Fibroblast of peridontal ligament (primary cell): Measurements from ENCODE around the gene ERGIC2.
"Not testable (repeated sequence)": the region's sequence is repeated elsewhere in the genome, so short reads cannot be mapped to it uniquely, and the experiment has no call there.

Experiments
- DNase-seq: peaks from one replicate; pipeline ENCODE4 v3.0.0-alpha.2; 2010; ENCODE audit errors: extremely low read depth

Gene ERGIC2

DNA sequence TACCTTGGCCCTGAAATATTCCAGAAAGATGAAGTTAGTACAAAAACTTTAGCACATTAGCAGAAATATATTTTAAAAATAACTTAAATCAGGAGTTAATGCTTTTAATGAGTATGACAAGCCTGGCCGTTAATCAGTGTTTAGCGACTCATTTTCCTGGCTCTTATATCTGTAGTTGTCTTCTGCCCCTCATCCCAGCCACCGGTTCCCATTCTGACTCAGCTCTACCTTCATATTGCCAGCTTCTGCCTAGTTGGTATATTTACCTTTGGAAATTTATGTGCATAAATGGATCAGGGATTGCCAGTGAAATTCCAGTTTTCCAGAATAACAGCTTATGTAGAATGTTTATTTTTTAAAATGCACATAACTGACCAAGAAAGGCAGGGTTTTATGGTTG lies 79.9 kb downstream of the ERGIC2 start:
- no peak for DNase-seq

DNA sequence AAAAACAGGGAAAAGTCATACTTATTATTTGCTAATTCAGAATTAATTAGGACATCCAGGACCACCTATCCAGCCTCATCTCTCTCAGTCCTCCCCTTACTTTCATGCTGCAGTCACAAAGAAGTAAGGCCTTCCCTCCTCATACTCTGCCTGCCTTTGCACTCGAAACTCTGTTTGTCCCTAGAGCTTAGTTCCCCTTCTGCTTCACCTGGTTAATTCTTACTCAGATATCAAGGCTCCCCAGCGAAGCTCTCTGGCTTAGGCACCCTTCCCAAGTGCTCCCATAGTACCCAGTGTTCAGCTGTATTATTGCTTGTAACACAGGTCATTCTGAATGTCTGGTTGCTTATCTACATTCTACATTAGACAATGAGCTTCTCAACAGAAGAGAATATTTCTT lies 81.3 kb downstream of the ERGIC2 start:
- no peak for DNase-seq

DNA sequence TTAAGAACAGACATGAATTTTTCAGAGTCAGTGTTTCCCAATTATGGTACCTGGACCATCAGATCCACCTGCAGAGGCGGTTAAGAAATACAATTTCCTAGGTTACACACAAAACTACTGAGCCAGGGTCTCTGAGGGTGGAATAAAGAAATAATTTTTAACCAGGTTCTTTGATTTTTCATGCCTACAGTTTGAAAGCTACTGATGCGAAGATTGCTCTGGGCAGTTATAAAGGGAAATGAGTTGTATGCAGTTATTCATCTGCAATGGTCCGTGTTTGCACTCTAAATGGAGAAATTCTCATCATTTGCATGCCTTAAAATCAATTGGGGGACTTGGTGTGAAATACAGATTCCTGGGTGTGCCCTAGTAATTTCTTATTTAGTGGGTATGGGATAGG lies 89.7 kb downstream of the ERGIC2 start:
- DNase-seq = no peak

DNA sequence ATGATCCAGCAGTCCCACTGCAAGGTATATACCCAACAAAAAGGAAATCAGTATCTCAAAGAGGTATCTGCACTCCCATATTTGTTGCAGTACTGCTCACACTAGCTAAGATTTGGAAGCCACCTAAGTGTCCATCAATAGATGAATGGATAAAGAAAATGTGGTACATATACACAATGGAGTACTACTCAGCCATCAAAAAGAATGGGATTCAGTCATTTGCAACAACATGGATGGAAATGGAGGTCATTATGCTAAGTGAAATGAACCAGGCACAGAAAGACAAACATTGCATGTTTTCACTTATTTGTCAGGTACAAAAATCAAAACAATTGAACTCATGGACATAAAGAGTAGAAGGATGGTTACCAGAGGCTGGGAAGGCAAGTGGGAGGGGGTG lies 90.5 kb downstream of the ERGIC2 start:
- not testable (repeated sequence) for DNase-seq

DNA sequence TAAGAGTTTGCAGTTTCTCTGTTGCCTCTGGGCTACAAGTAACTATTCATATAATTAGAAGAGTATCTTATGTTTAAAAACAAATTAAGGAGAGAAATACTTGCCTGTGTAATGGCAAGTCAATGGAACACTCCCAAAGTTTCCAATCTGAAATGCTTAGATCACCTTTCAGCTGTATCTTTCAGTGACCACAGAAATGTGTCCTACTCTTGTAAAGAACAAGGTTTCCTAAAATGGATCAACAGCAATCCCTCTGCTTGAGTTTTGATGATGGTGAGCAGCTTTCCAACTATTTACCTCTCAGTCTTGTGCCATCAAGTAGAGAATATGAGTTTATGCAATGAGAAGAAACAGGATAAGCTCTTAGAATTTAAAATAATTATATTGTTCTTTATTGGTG lies 92.9 kb downstream of the ERGIC2 start:
- no peak for DNase-seq

DNA sequence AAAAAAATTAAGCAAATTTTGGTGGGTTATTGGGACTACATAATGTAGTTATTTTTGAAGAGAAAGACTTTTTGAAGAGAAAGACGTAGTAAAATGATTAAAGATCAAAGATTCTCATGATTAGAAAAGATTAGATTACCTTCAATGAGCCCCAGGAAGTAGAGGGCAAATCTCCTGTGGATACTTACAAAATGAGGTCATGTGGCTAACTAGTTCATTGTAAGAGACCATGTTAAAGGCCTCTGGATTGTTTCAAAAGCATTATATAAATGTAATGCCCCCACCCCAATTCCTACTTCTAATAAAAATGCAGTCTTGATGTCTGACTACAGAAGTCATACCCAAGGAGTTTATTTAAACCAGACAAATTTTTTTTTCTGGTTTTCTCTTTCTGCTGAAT lies 93.3 kb downstream of the ERGIC2 start:
- DNase-seq = no peak
